RWPE2 (cell line): Measurements from ENCODE around the gene NDUFS6.

Source experiments
- ATAC-seq: fragments of 200-7000 bp; cut with Tn5 transposase; 3 replicates; pipeline ENCODE4 v1.9.1; 2021; ENCODE audit warnings: low read depth
- DNase-seq: peaks from one replicate; pipeline ENCODE4 v3.0.0-alpha.2; 2020; ENCODE audit warnings: low spot score
- H3K27ac ChIP-seq: fragments of 450-650 bp; 2 replicates; pipeline ENCODE4 v1.5.1; 2017; ENCODE audit warnings: mild to moderate bottlenecking; ENCODE audit not compliant: poor library complexity, severe bottlenecking
- H3K27me3 ChIP-seq: fragments of 250-450 bp; sonication (Bioruptor Pico); 2 replicates; pipeline ENCODE4 v1.5.1; 2021; ENCODE audit warnings: mild to moderate bottlenecking, moderate library complexity; ENCODE audit not compliant: insufficient read depth, poor library complexity, severe bottlenecking
- H3K36me3 ChIP-seq: fragments of 250-450 bp; sonication (Bioruptor Pico); 2 replicates; pipeline ENCODE4 v1.5.1; 2020; ENCODE audit warnings: low read depth, mild to moderate bottlenecking, moderate library complexity
- H3K4me1 ChIP-seq: fragments of 250-450 bp; sonication (Bioruptor Pico); 2 replicates; pipeline ENCODE4 v1.5.1; 2021; ENCODE audit warnings: mild to moderate bottlenecking, moderate library complexity; ENCODE audit not compliant: insufficient read depth, poor library complexity, severe bottlenecking
- H3K4me3 ChIP-seq: fragments of 250-450 bp; sonication (Bioruptor Pico); 2 replicates; pipeline ENCODE4 v1.5.1; 2021; ENCODE audit warnings: mild to moderate bottlenecking, moderate library complexity; ENCODE audit not compliant: severe bottlenecking
- H3K9me3 ChIP-seq: fragments of 250-450 bp; sonication (Bioruptor Pico); 2 replicates; pipeline ENCODE4 v1.5.1; 2021; ENCODE audit warnings: mild to moderate bottlenecking, moderate library complexity; ENCODE audit not compliant: severe bottlenecking
- TF ChIP-seq, protein P1 (sequence below): fragments of 450-650 bp; IDR thresholded peaks from one replicate; pipeline ENCODE4 v1.5.1; 2017; ENCODE audit warnings: mild to moderate bottlenecking, moderate library complexity; ENCODE audit not compliant: poor library complexity, severe bottlenecking

Gene NDUFS6

GRCh38 chr5:1803192-1803591, 2.0 kb downstream of the NDUFS6 start:
- Histone ChIP-seq H3K4me1 (peaks cover 13% of the 10 kb centered on the region), H3K4me3 (no peak overlapping the region), H3K9me3 (peaks cover 3% of the 10 kb centered on the region), H3K27ac (no peak overlapping the region), H3K27me3 (no peaks in the 10 kb centered on the region), H3K36me3 (peaks cover 69% of the 10 kb centered on the region)
- DNase-seq (no peak), ATAC-seq (no peak)
- TF ChIP-seq, protein P1, sequence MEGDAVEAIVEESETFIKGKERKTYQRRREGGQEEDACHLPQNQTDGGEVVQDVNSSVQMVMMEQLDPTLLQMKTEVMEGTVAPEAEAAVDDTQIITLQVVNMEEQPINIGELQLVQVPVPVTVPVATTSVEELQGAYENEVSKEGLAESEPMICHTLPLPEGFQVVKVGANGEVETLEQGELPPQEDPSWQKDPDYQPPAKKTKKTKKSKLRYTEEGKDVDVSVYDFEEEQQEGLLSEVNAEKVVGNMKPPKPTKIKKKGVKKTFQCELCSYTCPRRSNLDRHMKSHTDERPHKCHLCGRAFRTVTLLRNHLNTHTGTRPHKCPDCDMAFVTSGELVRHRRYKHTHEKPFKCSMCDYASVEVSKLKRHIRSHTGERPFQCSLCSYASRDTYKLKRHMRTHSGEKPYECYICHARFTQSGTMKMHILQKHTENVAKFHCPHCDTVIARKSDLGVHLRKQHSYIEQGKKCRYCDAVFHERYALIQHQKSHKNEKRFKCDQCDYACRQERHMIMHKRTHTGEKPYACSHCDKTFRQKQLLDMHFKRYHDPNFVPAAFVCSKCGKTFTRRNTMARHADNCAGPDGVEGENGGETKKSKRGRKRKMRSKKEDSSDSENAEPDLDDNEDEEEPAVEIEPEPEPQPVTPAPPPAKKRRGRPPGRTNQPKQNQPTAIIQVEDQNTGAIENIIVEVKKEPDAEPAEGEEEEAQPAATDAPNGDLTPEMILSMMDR = no peak

- H3K27ac ChIP-seq = no peak overlapping the region
- H3K27me3 ChIP-seq = no peaks in the 10 kb centered on the region
- H3K36me3 ChIP-seq = peaks cover 72% of the 10 kb centered on the region
- H3K9me3 ChIP-seq = peaks cover 5% of the 10 kb centered on the region
- ATAC-seq = no peak
- H3K4me3 ChIP-seq = no peak overlapping the region
- TF ChIP-seq, protein P1 = no peak
- peaks cover 18% of the 10 kb centered on the region for H3K4me1 ChIP-seq
- DNase-seq = no peak
These were observed 2.9 kb downstream of the NDUFS6 start for GRCh38 chr5:1804001-1804690.

DNA sequence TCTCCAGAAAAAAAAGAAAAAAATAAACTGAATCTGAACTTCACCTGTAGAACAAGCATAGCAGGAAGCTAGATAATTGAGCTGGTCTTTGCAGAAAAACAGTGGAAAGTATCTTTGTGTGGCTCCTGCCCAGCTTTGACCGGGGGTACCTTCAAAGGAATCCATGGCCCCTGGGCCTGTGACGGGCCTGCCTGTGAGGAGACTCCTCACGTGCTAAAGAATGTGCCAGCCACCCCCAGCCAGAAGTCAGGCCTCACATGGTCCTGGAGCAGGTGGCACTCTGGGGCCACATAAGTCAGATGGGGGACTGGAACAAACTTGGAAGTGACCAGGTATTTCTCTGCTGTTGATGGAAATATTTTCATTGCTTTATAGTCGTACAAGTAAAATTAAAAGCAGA, 4.1 kb downstream of the NDUFS6 start:
- no peak for ATAC-seq
- peaks cover 84% of the 10 kb centered on the region for H3K36me3 ChIP-seq
- no peak overlapping the region for H3K27ac ChIP-seq
- no peak overlapping the region for H3K4me3 ChIP-seq
- DNase-seq = no peak
- H3K4me1 ChIP-seq = peaks cover 18% of the 10 kb centered on the region
- TF ChIP-seq, protein P1 = no peak
- H3K27me3 ChIP-seq = no peaks in the 10 kb centered on the region
- peaks cover 5% of the 10 kb centered on the region for H3K9me3 ChIP-seq

- Histone ChIP-seq H3K9me3 (peaks cover 5% of the 10 kb centered on the region), H3K4me1 (peaks cover 18% of the 10 kb centered on the region), H3K36me3 (peaks cover 88% of the 10 kb centered on the region), H3K4me3 (no peak overlapping the region), H3K27ac (no peak overlapping the region), H3K27me3 (no peaks in the 10 kb centered on the region)
- ATAC-seq = no peak
- TF ChIP-seq, protein P1 = no peak
- no peak for DNase-seq
These were observed 4.5 kb downstream of the NDUFS6 start for GRCh38 chr5:1805736-1806135.

- H3K27ac ChIP-seq = no peak overlapping the region
- no peak for ATAC-seq
- no peaks in the 10 kb centered on the region for H3K27me3 ChIP-seq
- H3K9me3 ChIP-seq = peaks cover 5% of the 10 kb centered on the region
- peaks cover 93% of the 10 kb centered on the region for H3K36me3 ChIP-seq
- H3K4me3 ChIP-seq = no peak overlapping the region
- DNase-seq = no peak
- H3K4me1 ChIP-seq = peaks cover 18% of the 10 kb centered on the region
- TF ChIP-seq, protein P1 = no peak
These were observed 5.0 kb downstream of the NDUFS6 start for GRCh38 chr5:1806199-1806598.
